NCI-H2171 treated with DMSO at 0.1 percent for 48 hours (cell line): ENCODE data around the gene GPR150.

Experiments used
- DNase-seq: peaks from one replicate; lab custom pipeline; 2025; lab: John Stamatoyannopoulos, UW

Gene GPR150

DNA sequence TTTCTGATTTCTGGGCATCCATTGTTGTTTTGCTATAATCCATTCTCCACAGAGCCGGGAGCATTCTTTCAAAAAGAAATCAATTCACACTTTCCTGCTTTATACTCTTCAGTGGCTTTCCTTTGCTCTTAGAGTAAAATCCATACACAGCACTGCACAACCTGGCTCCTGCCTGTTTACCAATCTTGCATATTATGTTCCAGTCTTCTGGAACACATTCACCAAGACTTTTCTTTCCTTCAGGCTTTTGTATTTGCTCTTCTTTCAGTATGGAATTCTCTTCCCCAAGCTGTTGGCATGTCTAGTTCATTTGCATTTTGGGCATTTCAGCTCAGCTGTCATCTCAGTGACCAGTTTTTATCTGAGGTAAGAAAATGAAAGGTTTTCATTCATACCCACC is 33.0 kb downstream of the GPR150 start:
- no peak for DNase-seq

- no peak for DNase-seq
Observed at GRCh38 chr5:95654196-95654595, 34.3 kb downstream of the GPR150 start.

DNA sequence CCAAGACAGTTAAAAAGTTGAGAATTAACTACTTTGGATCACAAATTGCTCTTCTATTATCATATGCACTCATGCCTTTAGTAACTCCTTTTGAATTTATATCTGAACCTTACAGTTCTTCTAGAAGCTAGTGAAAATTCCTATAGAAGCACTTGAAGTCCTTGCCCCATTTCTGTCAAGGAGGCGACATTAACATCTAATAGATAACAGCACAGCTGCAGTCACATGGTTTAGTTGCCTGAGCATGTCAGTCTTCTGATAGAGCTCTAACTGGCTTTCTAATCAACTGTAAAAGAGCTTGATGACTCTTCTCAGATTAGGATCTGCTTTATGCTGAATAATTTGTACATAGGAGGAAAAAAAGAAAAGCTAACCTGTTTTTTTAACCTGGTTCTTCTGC is 35.7 kb downstream of the GPR150 start:
- no peak for DNase-seq

- DNase-seq: no peak
Observed at GRCh38 chr5:95660060-95660459, 40.2 kb downstream of the GPR150 start.

DNA sequence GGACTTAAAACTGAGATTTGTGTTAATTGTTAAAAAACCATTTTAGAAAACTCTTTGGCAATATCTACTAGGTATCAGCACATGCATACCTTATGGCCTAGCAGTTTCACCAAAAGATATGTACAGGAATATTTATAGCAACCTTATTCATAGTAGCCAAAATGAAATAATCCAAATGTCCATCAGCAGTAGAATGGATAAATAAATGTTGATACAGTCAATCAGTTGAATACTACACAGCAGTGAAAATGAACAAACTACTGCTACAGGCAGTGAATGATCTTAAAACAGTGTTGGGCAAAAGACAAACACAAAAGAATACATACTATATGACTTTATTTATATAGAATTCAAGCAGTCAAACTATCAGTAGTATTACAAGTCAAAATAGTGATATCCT is 43.1 kb downstream of the GPR150 start:
- DNase-seq: no peak

DNA sequence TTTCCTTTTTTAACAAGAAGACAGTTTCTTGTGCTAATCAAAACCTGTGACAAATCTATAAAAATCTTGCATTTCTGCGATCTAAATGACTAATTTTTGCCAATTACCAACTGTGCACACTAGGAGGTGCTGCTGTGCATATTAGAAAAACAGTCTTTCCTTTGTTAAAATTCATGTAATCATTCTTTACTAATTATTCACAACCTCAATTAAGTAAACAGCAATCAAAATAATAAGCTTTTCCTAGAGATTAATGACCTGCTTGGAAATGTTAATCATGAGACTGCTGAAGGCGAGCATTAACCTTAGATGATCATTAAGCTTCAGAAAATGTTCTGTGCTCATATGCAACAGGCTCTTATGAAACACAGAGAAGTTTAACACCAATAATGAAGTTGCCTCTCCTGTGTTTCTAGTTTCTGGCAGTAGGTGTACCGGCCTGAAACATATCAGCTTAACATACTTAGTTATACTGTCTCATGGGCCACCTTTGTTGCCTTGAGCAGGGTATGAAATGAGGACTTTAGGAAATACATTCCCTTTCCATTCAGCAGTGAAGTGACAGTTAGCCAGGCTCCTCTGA is 44.4 kb downstream of the GPR150 start:
- DNase-seq: no peak

DNA sequence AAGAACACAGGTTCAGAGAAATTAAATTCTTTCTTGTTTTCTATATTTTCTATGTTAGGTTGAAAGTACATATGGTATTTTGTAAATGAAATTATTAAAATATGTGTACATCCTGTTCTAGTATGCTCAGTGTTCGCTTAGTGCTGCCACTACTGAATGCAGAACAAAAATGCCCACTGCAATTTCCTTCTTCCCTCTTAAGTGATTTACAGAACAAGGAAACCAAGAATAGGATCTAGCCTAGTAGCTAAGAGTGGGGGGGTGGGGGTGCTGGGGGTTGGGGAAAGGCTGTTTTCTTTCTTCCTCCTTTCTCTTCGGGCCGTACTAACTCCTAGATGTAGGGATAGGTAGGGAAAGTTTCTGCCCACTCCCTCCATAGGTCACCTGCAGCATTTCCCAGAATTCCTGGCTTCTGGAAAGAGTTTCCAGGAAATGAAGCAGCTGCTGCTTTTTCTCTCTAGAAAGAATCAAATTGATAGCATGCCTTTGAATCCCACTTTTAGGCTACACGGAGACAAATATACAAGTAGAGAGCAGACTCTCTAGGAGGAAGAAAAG is 47.3 kb downstream of the GPR150 start:
- no peak for DNase-seq

GRCh38 chr5:95667678-95668077 is 47.8 kb downstream of the GPR150 start:
- no peak for DNase-seq

DNA sequence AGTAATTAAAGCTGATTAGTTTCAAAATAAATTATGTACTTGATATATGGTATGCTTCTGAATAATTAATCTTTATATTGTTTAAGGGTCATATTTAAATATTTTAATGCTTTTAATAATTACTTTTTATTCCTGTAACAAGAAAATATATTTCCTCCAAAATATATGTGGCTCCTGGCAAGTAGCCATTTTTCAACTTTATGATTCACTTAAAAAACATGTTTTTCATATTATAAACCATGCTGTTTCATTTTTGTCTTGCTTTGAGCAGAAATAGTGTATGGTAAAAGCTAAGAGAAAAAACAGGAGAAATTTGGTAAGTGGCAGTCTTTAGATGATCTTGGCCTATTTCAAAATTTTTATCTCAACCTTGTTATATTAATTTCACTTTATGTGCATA is 48.3 kb downstream of the GPR150 start:
- DNase-seq: no peak

GRCh38 chr5:95668728-95669127 is 48.8 kb downstream of the GPR150 start:
- no peak for DNase-seq

DNA sequence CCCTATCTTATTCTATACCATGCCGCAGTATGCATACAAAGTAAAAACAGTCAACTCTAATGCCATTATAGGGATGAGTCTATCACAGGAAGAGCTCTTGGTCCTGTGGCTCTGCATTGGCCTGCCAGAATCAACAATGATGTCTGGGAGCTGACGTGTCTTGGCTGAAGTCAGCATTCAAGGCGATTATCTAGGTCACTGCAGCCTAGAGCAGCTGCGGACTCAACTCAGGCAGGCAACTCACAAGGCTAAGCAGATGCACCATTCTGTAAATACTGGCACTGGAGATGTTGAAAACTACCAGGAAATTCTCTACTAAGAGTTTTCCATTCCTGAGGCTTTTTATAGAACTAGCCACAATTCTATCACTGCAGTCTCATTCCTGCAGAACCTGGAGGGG is 49.7 kb downstream of the GPR150 start:
- no peak for DNase-seq

DNA sequence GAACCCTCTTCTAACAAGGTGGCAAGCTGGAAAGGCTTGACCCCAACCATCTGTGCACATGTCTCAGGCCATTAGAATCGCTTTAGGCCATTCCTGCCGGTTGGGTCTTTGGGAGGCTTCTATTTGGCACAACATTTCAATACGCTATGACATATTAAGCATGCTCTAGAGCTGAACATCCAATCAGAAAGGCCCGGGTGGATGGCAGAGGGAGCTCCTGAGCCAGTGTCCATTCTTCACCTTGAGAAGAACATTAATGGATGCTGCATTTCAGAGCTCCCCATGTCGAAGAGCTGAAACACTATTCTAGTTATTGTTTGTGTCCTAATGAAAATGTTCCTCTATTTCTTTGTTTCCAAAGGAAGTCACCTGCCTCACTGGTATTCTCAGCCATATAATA is 50.1 kb downstream of the GPR150 start:
- DNase-seq: no peak

GRCh38 chr5:95670568-95670967 is 50.7 kb downstream of the GPR150 start:
- no peak for DNase-seq
